Measurements from ENCODE around the gene TMEM235. TPM values are rescaled to one million over a fixed set of nuclear protein-coding genes. Genes with fewer than 3 reads are reported as not detected.
A peak's percentile ranks its signal among the peaks of the same experiment; 100 is the strongest.

TMEM235 gene
- total and polyA plus RNA-seq, 2 experiments from 2014 or later: not detected

DNA sequence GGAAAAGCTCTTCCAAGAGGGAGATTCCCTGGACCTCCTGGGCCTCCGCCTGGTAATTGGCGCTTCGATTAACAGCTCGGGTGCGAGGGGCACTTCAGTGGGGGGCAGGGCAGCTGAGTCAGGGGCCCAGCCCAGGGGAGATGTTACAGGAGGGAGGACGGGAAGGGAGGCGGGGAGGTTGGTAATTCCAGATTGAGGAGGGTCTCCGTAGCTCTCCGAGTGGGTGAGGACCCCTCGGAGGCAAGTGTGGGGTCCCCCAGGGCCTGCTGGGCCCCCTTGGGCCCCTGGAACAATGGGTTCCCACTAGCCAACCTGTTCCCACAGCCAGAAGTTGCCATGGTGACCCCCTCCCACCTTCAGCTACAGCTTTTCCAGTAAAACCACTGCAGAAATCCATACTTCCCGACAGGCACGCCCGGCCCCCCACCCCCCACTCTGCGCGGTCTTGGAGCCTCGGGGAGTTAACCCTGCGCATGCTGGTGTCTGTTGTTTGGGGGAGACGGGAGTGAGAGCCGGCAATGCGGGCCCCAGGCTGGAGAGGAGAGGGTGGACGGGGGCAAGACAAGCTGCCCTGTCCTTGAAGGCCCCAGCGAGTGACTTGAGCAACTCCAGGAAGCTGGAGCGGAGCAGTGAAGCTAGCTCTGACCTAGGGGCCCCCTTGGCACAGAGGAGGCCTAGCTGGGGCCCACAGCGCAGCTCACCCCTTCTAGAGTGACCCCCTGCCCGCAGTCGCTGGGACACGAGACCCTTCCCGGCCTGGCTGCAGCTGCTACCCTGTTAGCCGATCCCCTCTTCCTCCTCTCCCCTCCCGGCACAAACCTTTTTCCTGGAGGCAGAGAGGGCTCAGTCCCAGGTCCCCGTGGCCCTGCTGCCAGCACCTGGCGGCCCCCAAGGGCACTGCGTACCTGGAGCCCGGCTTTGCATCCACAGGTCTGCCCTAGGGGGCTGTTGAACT is 37.8 kb downstream of the TMEM235 start:
- Histone ChIP-seq H3K27me3 (ENCODE audit: insufficient read depth) (no peaks in the 10 kb centered on the region), H3K4me3 (peak overlapping the region; percentile 43), H3F3A (replicated peaks; ENCODE audit: low read depth) (peaks cover 6% of the 10 kb centered on the region; the same call in 1 of the 2 replicates), H3K9me2 (ENCODE audit: insufficient read depth) (no peaks in the 10 kb centered on the region), H2AFZ (peak overlapping the region; percentile 97), H3K4me1 (ENCODE audit: insufficient read depth) (peaks cover 68% of the 10 kb centered on the region), H3K36me3 (ENCODE audit: insufficient read depth) (no peaks in the 10 kb centered on the region), H3K4me2 (peak overlapping the region; percentile 80), H3K27ac (ENCODE audit: low read depth) (no peak overlapping the region), H3K79me2 (replicated peaks; ENCODE audit: insufficient read depth) (no peaks in the 10 kb centered on the region), H4K20me1 (replicated peaks; ENCODE audit: insufficient read depth) (no peaks in the 10 kb centered on the region)
- Mint-ChIP-seq H3K27me3 (ENCODE audit: insufficient read depth, low read depth, poor library complexity) (peaks cover 14% of the 10 kb centered on the region), H3K9me3 (no peaks in the 10 kb centered on the region), H3K36me3 (ENCODE audit: low read depth) (no peaks in the 10 kb centered on the region), H3K4me3 (peak overlapping the region; percentile 51), H3K4me1 (peaks cover 76% of the 10 kb centered on the region), H3K27ac (no peak overlapping the region)
- peak; percentile 55 for ATAC-seq
- no peak for TF ChIP-seq STAT1 (IDR thresholded peaks at IDR 0.05; ENCODE audit: unreplicated experiment)
- TF ChIP-seq EZH2 (IDR thresholded peaks at IDR 0.05; ENCODE audit: low read depth, unreplicated experiment): no peak
- TF ChIP-seq, protein P1, sequence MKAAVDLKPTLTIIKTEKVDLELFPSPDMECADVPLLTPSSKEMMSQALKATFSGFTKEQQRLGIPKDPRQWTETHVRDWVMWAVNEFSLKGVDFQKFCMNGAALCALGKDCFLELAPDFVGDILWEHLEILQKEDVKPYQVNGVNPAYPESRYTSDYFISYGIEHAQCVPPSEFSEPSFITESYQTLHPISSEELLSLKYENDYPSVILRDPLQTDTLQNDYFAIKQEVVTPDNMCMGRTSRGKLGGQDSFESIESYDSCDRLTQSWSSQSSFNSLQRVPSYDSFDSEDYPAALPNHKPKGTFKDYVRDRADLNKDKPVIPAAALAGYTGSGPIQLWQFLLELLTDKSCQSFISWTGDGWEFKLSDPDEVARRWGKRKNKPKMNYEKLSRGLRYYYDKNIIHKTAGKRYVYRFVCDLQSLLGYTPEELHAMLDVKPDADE (IDR thresholded peaks at IDR 0.05): no peak
- TF ChIP-seq JUNB (IDR thresholded peaks at IDR 0.05; ENCODE audit: unreplicated experiment): no peak
- TF ChIP-seq EZH2phosphoT487 (IDR thresholded peaks at IDR 0.05; ENCODE audit: unreplicated experiment): no peak
- TF ChIP-seq ZNF114 (CRISPR knock-in tag; IDR thresholded peaks at IDR 0.05): no peak
- TF ChIP-seq POLR2AphosphoS5 (IDR thresholded peaks at IDR 0.05; ENCODE audit: low read depth): no peak
- TF ChIP-seq REST (IDR thresholded peaks at IDR 0.05; ENCODE audit: unreplicated experiment): no peak
- TF ChIP-seq NANOG (IDR thresholded peaks at IDR 0.05; ENCODE audit: borderline replicate concordance): no peak
- TF ChIP-seq CREB1 (CRISPR knock-in tag; IDR thresholded peaks at IDR 0.05; ENCODE audit: low read depth): no peak
- no peak for TF ChIP-seq ZNF462 (CRISPR knock-in tag; IDR thresholded peaks at IDR 0.05)
- no peak for TF ChIP-seq ZNF331 (CRISPR knock-in tag; IDR thresholded peaks at IDR 0.05; ENCODE audit: low read depth)
- TF ChIP-seq, protein P2, sequence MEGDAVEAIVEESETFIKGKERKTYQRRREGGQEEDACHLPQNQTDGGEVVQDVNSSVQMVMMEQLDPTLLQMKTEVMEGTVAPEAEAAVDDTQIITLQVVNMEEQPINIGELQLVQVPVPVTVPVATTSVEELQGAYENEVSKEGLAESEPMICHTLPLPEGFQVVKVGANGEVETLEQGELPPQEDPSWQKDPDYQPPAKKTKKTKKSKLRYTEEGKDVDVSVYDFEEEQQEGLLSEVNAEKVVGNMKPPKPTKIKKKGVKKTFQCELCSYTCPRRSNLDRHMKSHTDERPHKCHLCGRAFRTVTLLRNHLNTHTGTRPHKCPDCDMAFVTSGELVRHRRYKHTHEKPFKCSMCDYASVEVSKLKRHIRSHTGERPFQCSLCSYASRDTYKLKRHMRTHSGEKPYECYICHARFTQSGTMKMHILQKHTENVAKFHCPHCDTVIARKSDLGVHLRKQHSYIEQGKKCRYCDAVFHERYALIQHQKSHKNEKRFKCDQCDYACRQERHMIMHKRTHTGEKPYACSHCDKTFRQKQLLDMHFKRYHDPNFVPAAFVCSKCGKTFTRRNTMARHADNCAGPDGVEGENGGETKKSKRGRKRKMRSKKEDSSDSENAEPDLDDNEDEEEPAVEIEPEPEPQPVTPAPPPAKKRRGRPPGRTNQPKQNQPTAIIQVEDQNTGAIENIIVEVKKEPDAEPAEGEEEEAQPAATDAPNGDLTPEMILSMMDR (conservative IDR thresholded peaks at IDR 0.05; ENCODE audit: low read depth in 2 of 2): no peak; a peak in 1 of 4 replicates
- peak; percentile 79 for DNase-seq (ENCODE audit: low spot score)
